ENCODE data around the gene CD226. TPM values are rescaled to one million over a fixed set of nuclear protein-coding genes. Genes with fewer than 3 reads are reported as not detected.

CD226 gene
- total and polyA plus RNA-seq, 2 of the 4 experiments (the other 2 are of a cell fraction) = 0.29 to 1.1 TPM

DNA sequence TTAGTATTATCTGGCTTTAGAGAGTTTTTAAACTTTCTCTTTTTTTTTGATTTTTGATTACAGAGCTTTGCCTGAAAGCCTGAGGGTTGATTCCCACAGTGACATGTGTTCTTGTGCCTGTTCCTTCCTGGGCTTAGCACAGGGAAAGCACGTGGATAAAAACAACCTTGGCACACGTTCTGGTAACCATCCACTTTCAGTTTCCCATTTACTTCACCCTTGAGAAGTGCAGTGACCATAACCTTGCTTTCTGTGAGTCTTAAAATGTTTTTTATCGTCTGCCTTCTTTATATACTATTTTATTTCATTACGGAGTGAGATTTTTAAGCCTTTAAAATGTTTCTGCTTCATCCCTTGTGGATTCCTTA, 11.5 kb downstream of the CD226 start:
- no TSS peak for BruUV-seq (replicated peaks)
- dilution Hi-C loops (cut with HindIII; ENCODE audit: low sequenced_read_pairs, unreplicated experiment) = no loop called here

More for the DNA sequence above, 11.5 kb downstream of the CD226 start:
- H3K9ac ChIP-seq (ENCODE audit: low read depth, low read length) = no peak overlapping the region
- no peak overlapping the region for H2BK15ac ChIP-seq (ENCODE audit: low read depth, low read length)
- H2BK20ac ChIP-seq (ENCODE audit: low read depth, low read length) = no peak overlapping the region
- intact Hi-C loops (cut with micrococcal nuclease) (loop anchor here (10.0 kb wide), 1 partner anchor 61 kb away; no protein-coding TSS in a partner anchor), in situ Hi-C loops (cut with MboI; ENCODE audit: low sequenced_read_pairs) (no loop called here)
- no peaks in the 10 kb centered on the region for H3K4me1 ChIP-seq (ENCODE audit: control insufficient read depth, insufficient read depth, low read length)
- H4K5ac ChIP-seq (ENCODE audit: low read depth, low read length) = no peak overlapping the region
- H3K4ac ChIP-seq (ENCODE audit: low read depth, low read length) = no peak overlapping the region
- POLR2A ChIA-PET (ENCODE audit: unreplicated experiment) = no interaction called here
- H3K56ac ChIP-seq (ENCODE audit: extremely low read depth, insufficient read depth, low read length) = no peak overlapping the region
- no peak overlapping the region for H4K8ac ChIP-seq (ENCODE audit: low read depth in 2 of 2, low read length in 2 of 2)
- H2BK120ac ChIP-seq (ENCODE audit: low read depth, low read length) = no peak overlapping the region
- H3K79me1 ChIP-seq (ENCODE audit: low read depth in 1 of 2, low read length in 2 of 2) = no peaks in the 10 kb centered on the region
- H3K23ac ChIP-seq (ENCODE audit: low read depth, low read length) = no peak overlapping the region
- H3K4me3 ChIP-seq (ENCODE audit: insufficient read depth, low read depth, low read length) = no peak overlapping the region
- no peaks in the 10 kb centered on the region for H4K20me1 ChIP-seq (ENCODE audit: insufficient read depth, low read length)
- no peak for ATAC-seq (ENCODE audit: low read depth)
- H4K91ac ChIP-seq (ENCODE audit: insufficient read depth, low read depth, low read length) = no peak overlapping the region
- CTCF ChIA-PET = no interaction called here
- H2BK5ac ChIP-seq (ENCODE audit: low read depth, low read length, poor library complexity, severe bottlenecking) = no peak overlapping the region
- peaks cover 3% of the 10 kb centered on the region; the same call in 1 of the 2 replicates for H3K9me1 ChIP-seq (ENCODE audit: insufficient read depth, low read length)
- no peaks in the 10 kb centered on the region for H3K9me3 ChIP-seq (ENCODE audit: control insufficient read depth, insufficient read depth, low read length)
- no peak overlapping the region for H3K14ac ChIP-seq (replicated peaks; ENCODE audit: low read depth, low read length)
- no peak overlapping the region for H3K27ac ChIP-seq (ENCODE audit: insufficient read depth, low read length)
- WGBS, 2 experiments (ENCODE audit: extremely low coverage in 2 of 2, insufficient read length in 1 of 2) = no CpG with 5 or more reads among the region's 4 CpGs
- no peaks in the 10 kb centered on the region for H3K36me3 ChIP-seq (ENCODE audit: control insufficient read depth, insufficient read depth, low read length)
- H2AFZ ChIP-seq (replicated peaks; ENCODE audit: low read length, poor library complexity) = no peak overlapping the region
- no peak overlapping the region for H3K18ac ChIP-seq (ENCODE audit: low read depth, low read length)
- no peak for DNase-seq
- no peak overlapping the region for H3K4me2 ChIP-seq (ENCODE audit: low read depth, low read length)
- H2AK5ac ChIP-seq (ENCODE audit: low read depth, low read length) = no peak overlapping the region
- TF ChIP-seq, protein P1, sequence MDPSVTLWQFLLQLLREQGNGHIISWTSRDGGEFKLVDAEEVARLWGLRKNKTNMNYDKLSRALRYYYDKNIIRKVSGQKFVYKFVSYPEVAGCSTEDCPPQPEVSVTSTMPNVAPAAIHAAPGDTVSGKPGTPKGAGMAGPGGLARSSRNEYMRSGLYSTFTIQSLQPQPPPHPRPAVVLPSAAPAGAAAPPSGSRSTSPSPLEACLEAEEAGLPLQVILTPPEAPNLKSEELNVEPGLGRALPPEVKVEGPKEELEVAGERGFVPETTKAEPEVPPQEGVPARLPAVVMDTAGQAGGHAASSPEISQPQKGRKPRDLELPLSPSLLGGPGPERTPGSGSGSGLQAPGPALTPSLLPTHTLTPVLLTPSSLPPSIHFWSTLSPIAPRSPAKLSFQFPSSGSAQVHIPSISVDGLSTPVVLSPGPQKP (IDR thresholded peaks at IDR 0.05; ENCODE audit: borderline replicate concordance, low read depth, low read length) = no peak
- TF ChIP-seq RCOR1 (IDR thresholded peaks at IDR 0.05; ENCODE audit: insufficient replicate concordance, low read length) (no peak), POLR2A (IDR thresholded peaks at IDR 0.05; ENCODE audit: low read depth, low read length) (no peak), NFE2L2 (IDR thresholded peaks at IDR 0.05; ENCODE audit: low read depth, low read length) (no peak), CHD1 (IDR thresholded peaks at IDR 0.05; ENCODE audit: low read depth, low read length) (no peak), MAFK (IDR thresholded peaks at IDR 0.05; ENCODE audit: low read depth, low read length) (no peak), FOS (IDR thresholded peaks at IDR 0.05; ENCODE audit: low read depth, low read length) (no peak), RFX5 (IDR thresholded peaks at IDR 0.05; ENCODE audit: low read depth, low read length) (no peak), SMC3 (IDR thresholded peaks at IDR 0.05; ENCODE audit: low read depth, low read length) (no peak), MAZ (IDR thresholded peaks at IDR 0.05; ENCODE audit: borderline replicate concordance, low read depth, low read length) (no peak), CEBPB (IDR thresholded peaks at IDR 0.05; ENCODE audit: low read depth, low read length) (no peak)
- TF ChIP-seq, protein P2, sequence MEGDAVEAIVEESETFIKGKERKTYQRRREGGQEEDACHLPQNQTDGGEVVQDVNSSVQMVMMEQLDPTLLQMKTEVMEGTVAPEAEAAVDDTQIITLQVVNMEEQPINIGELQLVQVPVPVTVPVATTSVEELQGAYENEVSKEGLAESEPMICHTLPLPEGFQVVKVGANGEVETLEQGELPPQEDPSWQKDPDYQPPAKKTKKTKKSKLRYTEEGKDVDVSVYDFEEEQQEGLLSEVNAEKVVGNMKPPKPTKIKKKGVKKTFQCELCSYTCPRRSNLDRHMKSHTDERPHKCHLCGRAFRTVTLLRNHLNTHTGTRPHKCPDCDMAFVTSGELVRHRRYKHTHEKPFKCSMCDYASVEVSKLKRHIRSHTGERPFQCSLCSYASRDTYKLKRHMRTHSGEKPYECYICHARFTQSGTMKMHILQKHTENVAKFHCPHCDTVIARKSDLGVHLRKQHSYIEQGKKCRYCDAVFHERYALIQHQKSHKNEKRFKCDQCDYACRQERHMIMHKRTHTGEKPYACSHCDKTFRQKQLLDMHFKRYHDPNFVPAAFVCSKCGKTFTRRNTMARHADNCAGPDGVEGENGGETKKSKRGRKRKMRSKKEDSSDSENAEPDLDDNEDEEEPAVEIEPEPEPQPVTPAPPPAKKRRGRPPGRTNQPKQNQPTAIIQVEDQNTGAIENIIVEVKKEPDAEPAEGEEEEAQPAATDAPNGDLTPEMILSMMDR (conservative IDR thresholded peaks at IDR 0.05; ENCODE audit: low read depth, low read length) = no peak
- TF ChIP-seq, protein P3, sequence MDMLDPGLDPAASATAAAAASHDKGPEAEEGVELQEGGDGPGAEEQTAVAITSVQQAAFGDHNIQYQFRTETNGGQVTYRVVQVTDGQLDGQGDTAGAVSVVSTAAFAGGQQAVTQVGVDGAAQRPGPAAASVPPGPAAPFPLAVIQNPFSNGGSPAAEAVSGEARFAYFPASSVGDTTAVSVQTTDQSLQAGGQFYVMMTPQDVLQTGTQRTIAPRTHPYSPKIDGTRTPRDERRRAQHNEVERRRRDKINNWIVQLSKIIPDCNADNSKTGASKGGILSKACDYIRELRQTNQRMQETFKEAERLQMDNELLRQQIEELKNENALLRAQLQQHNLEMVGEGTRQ (IDR thresholded peaks at IDR 0.05; ENCODE audit: low read depth, low read length) = no peak
- no peak overlapping the region for H2AK9ac ChIP-seq (replicated peaks; ENCODE audit: low read depth, low read length, poor library complexity)
- no peaks in the 10 kb centered on the region for H3K27me3 ChIP-seq (ENCODE audit: control insufficient read depth, insufficient read depth, low read length)

Data from IMR-90 (cell line).